Measurements from ENCODE around the gene THADA. TPM values are rescaled to one million over a fixed set of nuclear protein-coding genes. Genes with fewer than 3 reads are reported as not detected.

THADA gene
- total RNA-seq, 4 donors from 2014 or later: 49.9 to 90.2 (median 65.2) TPM

DNA sequence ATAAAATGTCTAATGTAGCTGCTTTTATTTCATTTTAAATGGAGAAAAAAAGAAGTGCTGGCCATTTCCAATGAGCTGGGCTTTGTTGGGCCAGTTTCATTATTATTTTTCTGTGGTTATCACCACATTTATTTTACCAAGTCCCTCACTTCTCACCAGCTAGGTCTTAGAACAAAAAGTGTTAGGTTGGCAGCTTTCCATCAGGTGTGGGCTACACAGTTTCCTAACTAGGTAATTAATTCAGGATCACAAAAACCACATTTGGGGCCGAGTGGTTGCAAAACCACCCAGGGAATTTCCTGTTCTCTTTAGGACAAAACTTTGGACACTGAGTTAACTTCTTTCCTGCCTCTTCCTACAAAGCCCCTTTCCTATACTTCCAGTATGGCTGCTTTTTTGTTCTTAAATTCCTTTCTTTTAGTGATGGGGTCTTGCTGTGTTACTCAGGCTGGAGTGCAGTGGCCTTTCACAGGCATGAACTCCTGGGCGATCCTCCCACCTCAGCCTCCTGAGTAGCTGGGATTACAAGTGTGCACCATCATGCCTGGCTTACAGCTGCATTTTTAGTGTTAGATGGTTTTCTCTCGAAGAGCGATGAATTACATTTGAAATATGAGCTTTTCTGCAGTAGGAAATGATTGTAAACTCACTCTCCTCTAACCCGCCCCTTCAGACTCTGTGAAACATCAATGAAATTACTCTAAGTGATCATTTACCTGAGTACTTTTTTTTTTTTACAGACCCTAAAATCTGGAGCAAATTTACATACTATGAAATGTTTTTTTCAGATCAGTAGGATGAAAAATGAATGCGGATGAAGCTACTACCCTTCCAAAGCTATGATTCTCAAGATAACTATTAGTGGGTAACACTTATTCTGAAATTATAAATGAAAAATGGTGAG, 366.8 kb downstream of the THADA start:
- Histone ChIP-seq H3K4me3 (replicated peaks in 1 of 3) (no peak overlapping the region), H3K4me1 (peaks cover 20 to 22% of the 10 kb centered on the region in 2 donors), H3K27ac (peak overlapping the region; percentile 99 to 100 (median 99)), H3K36me3 (peaks cover 23 to 33% of the 10 kb centered on the region in 2 donors), H3K9me3 (no peaks in the 10 kb centered on the region), H3K27me3 (no peaks in the 10 kb centered on the region)
- WGBS, 2 donors: 53 to 63% methylated on average over 6 of the region's 6 CpGs
- TF ChIP-seq, protein P1, sequence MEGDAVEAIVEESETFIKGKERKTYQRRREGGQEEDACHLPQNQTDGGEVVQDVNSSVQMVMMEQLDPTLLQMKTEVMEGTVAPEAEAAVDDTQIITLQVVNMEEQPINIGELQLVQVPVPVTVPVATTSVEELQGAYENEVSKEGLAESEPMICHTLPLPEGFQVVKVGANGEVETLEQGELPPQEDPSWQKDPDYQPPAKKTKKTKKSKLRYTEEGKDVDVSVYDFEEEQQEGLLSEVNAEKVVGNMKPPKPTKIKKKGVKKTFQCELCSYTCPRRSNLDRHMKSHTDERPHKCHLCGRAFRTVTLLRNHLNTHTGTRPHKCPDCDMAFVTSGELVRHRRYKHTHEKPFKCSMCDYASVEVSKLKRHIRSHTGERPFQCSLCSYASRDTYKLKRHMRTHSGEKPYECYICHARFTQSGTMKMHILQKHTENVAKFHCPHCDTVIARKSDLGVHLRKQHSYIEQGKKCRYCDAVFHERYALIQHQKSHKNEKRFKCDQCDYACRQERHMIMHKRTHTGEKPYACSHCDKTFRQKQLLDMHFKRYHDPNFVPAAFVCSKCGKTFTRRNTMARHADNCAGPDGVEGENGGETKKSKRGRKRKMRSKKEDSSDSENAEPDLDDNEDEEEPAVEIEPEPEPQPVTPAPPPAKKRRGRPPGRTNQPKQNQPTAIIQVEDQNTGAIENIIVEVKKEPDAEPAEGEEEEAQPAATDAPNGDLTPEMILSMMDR (IDR thresholded peaks at IDR 0.05): peak in 1 of 6 experiments; percentile 70
- TF ChIP-seq POLR2A (IDR thresholded peaks at IDR 0.05): no peak
- DNase-seq: peak in 1 of 2 donors; percentile 17
- intact Hi-C loops (cut with DNase I): loop anchor here (5.0 kb wide), 1 partner anchor 282 kb away; no protein-coding TSS in a partner anchor

DNA sequence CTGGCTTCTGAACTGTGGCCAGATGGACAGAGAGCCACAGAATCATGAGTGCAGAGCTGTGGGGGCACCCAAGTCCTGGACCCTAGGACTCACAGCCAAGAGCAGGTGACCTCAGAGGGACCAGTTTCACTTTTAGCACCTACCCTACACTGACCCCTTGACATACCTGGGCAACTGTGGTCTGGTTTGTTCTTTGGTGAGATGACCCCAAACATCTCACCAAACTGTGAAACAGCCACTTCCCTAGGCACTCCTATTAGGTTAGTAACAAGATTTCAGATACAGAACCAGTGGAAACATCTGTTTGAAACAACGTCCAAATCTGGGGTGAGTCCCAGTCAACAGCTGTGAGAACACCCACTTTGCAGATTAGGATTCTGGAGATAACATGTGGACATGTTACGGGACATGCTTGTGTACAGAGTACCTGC, 367.5 kb downstream of the THADA start:
- intact Hi-C loops (cut with DNase I): loop anchor here (5.0 kb wide), 1 partner anchor 281 kb away; no protein-coding TSS in a partner anchor
- peaks cover 30 to 40% of the 10 kb centered on the region in 2 donors for H3K36me3 ChIP-seq
- DNase-seq: no peak
- WGBS, 2 donors: 53 to 64% methylated on average over 2 of the region's 2 CpGs
- peak overlapping the region in 1 of 3 donors; percentile 55 for H3K4me3 ChIP-seq (replicated peaks in 1 of 3)
- H3K9me3 ChIP-seq: no peaks in the 10 kb centered on the region
- TF ChIP-seq, protein P1 (IDR thresholded peaks at IDR 0.05): no peak
- no peak for TF ChIP-seq POLR2A (IDR thresholded peaks at IDR 0.05)
- H3K27ac ChIP-seq: peak overlapping the region; percentile 99 to 100 (median 99)
- no peaks in the 10 kb centered on the region for H3K27me3 ChIP-seq
- H3K4me1 ChIP-seq: peaks cover 20 to 22% of the 10 kb centered on the region in 2 donors

DNA sequence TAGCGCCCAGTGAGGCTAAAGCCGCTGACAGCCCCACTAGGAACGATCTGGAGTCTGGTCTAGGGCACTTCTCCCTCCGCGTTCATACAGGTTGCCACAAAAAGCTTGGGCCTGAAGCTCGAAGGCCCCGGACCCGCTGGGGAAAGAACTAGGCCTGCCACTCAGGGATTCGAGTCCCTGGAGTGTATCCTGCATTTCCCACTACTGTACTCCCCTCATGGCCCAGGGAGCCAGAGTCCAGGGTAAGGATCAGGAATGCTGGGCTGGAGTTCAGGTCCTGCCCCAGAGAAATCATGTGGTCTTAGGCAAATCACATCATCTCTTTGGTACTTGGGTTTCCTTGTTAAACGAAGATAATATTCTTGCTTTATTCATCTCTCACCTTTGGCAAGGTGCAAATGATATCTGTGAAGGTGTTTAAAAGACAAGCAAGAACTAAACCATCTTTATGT, 368.0 kb downstream of the THADA start:
- Histone ChIP-seq H3K4me1 (peaks cover 20 to 22% of the 10 kb centered on the region in 2 donors), H3K27me3 (no peaks in the 10 kb centered on the region), H3K27ac (peak overlapping the region; percentile 99 to 100 (median 99)), H3K9me3 (no peaks in the 10 kb centered on the region), H3K36me3 (peaks cover 35 to 45% of the 10 kb centered on the region in 2 donors), H3K4me3 (replicated peaks in 1 of 3) (peak overlapping the region; percentile 51 to 99 (median 55))
- no peak for DNase-seq
- 7 to 14% methylated on average over 5 to 6 of the region's 10 CpGs for WGBS, 2 donors
- TF ChIP-seq, protein P1 (IDR thresholded peaks at IDR 0.05): peak in 1 of 6 experiments; percentile 35
- no peak for TF ChIP-seq POLR2A (IDR thresholded peaks at IDR 0.05)
- intact Hi-C loops (cut with DNase I): loop anchor here (5.0 kb wide), 1 partner anchor 281 kb away; no protein-coding TSS in a partner anchor

DNA sequence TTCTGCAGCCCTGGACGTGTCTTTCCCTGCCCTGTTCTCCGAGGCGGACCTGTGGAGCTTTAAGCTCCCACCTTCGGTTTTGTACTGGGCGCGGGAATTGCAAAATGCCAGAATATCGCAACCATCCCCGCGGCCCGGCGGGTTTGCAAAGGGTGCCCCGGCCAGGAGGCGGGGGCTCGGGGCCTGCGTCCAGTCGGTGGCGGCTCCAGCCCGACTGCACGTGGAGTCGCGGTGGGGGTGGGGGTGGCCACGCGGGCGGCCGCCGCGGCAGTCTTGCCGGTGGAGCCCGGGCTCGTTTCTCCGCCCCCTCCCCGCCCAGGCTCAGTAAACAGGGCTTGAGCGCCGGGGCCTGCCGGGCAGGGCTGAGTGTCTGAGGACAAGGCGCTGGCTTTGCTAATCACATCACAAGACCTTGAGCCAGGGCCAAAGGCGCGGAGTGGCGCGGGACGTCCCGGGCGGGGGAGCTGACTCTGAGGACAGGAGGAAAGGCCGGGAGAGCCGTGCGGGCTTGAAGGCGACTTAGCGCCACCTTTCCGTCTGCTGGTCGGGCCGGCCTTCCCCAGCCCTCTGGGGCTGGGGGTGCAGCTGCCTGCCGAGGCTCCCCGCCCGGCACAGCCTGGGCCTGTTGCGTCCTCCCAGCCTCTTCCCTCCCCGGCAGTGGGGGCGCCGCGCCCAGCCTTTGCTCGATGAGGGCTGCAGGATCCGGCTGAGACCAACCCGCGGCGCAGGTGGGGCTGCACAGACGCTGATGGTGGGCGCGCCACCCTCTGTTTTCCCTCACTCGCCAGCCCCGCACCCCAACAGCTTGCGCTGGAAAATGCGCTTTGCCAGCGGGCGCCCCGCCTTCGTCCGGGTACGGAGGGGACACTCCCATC, 368.6 kb downstream of the THADA start:
- peak; percentile 97 to 98 for DNase-seq
- intact Hi-C loops (cut with DNase I): loop anchor here (5.0 kb wide), 1 partner anchor 280 kb away; no protein-coding TSS in a partner anchor
- TF ChIP-seq, protein P1 (IDR thresholded peaks at IDR 0.05): peak in 3 of 6 experiments; percentile 37 to 40 (median 37)
- peak; percentile 31 to 64 for TF ChIP-seq POLR2A (IDR thresholded peaks at IDR 0.05)
- H3K4me3 ChIP-seq (replicated peaks in 1 of 3): peak overlapping the region; percentile 51 to 99 (median 55)
- H3K36me3 ChIP-seq: peaks cover 41 to 50% of the 10 kb centered on the region in 2 donors
- H3K27ac ChIP-seq: peak overlapping the region; percentile 99 to 100 (median 99)
- no peaks in the 10 kb centered on the region for H3K9me3 ChIP-seq
- H3K4me1 ChIP-seq: peaks cover 20 to 22% of the 10 kb centered on the region in 2 donors
- no peaks in the 10 kb centered on the region for H3K27me3 ChIP-seq
- 3% methylated on average over 7 of the region's 77 CpGs; no CpG with 5 or more reads in 1 of the 2 donors for WGBS, 2 donors

Data from thyroid gland (tissue), 4 donors.